ENCODE data around the gene BSX. TPM values are rescaled to one million over a fixed set of nuclear protein-coding genes. Genes with fewer than 3 reads are reported as not detected.
A peak's percentile ranks its signal among the peaks of the same experiment; 100 is the strongest.

BSX gene
- total and polyA plus RNA-seq, 2 experiments from 2014 or later = not detected

- Histone ChIP-seq H4K20me1 (ENCODE audit: insufficient read depth, poor library complexity, severe bottlenecking) (no peaks in the 10 kb centered on the region), H3K79me2 (no peaks in the 10 kb centered on the region), H3K27me3 (peaks cover 89% of the 10 kb centered on the region), H2AFZ (peak overlapping the region; percentile 31), H3K27ac (no peak overlapping the region), H3K9me2 (replicated peaks; ENCODE audit: insufficient read depth) (no peaks in the 10 kb centered on the region), H3K4me3 (no peak overlapping the region), H3K4me2 (peak overlapping the region; percentile 77), H3K9me3 (ENCODE audit: low read depth) (no peaks in the 10 kb centered on the region), H3K36me3 (replicated peaks; ENCODE audit: insufficient read depth, low read depth) (no peaks in the 10 kb centered on the region), H3K4me1 (ENCODE audit: insufficient read depth) (peaks cover 3% of the 10 kb centered on the region)
- 17% methylated on average over 21 of the region's 21 CpGs for WGBS (ENCODE audit: low lambda C conversion rate, missing lambda C conversion rate)
- no peak for DNase-seq (ENCODE audit: low spot score)
- TF ChIP-seq EZH2 (IDR thresholded peaks at IDR 0.05; ENCODE audit: borderline replicate concordance) (no peak), EZH2phosphoT487 (IDR thresholded peaks at IDR 0.05; ENCODE audit: low read depth, severe bottlenecking, unreplicated experiment) (no peak), CTCF (IDR thresholded peaks at IDR 0.05; ENCODE audit: poor library complexity) (no peak)
Measured at GRCh38 chr11:122976061-122976733, 5.4 kb downstream of the BSX start.

- no peaks in the 10 kb centered on the region for H3K36me3 ChIP-seq (replicated peaks; ENCODE audit: insufficient read depth, low read depth)
- WGBS (ENCODE audit: low lambda C conversion rate, missing lambda C conversion rate) = 77% methylated on average over 4 of the region's 4 CpGs
- H3K79me2 ChIP-seq = no peaks in the 10 kb centered on the region
- no peaks in the 10 kb centered on the region for H4K20me1 ChIP-seq (ENCODE audit: insufficient read depth, poor library complexity, severe bottlenecking)
- H3K27ac ChIP-seq = no peak overlapping the region
- H3K4me1 ChIP-seq (ENCODE audit: insufficient read depth) = no peaks in the 10 kb centered on the region
- TF ChIP-seq EZH2 (IDR thresholded peaks at IDR 0.05; ENCODE audit: borderline replicate concordance) (no peak), CTCF (IDR thresholded peaks at IDR 0.05; ENCODE audit: poor library complexity) (no peak), EZH2phosphoT487 (IDR thresholded peaks at IDR 0.05; ENCODE audit: low read depth, severe bottlenecking, unreplicated experiment) (no peak)
- DNase-seq (ENCODE audit: low spot score) = no peak
- no peak overlapping the region for H3K4me2 ChIP-seq
- H2AFZ ChIP-seq = no peak overlapping the region
- H3K9me3 ChIP-seq (ENCODE audit: low read depth) = no peaks in the 10 kb centered on the region
- no peak overlapping the region for H3K4me3 ChIP-seq
- H3K9me2 ChIP-seq (replicated peaks; ENCODE audit: insufficient read depth) = no peaks in the 10 kb centered on the region
- H3K27me3 ChIP-seq = peaks cover 40% of the 10 kb centered on the region
Measured at GRCh38 chr11:122963961-122964360, 17.7 kb downstream of the BSX start.

GRCh38 chr11:122954455-122954854 lies 27.2 kb downstream of the BSX start:
- 79% methylated on average over 4 of the region's 4 CpGs for WGBS (ENCODE audit: low lambda C conversion rate, missing lambda C conversion rate)
- H3K4me2 ChIP-seq = no peak overlapping the region
- no peak for DNase-seq (ENCODE audit: low spot score)

More at GRCh38 chr11:122954455-122954854, 27.2 kb downstream of the BSX start:
- Histone ChIP-seq H3K36me3 (replicated peaks; ENCODE audit: insufficient read depth, low read depth) (no peaks in the 10 kb centered on the region), H2AFZ (no peak overlapping the region), H3K79me2 (no peaks in the 10 kb centered on the region), H3K4me1 (ENCODE audit: insufficient read depth) (no peaks in the 10 kb centered on the region), H4K20me1 (ENCODE audit: insufficient read depth, poor library complexity, severe bottlenecking) (no peaks in the 10 kb centered on the region), H3K27me3 (no peaks in the 10 kb centered on the region), H3K9me2 (replicated peaks; ENCODE audit: insufficient read depth) (no peaks in the 10 kb centered on the region), H3K4me3 (no peak overlapping the region), H3K9me3 (ENCODE audit: low read depth) (no peaks in the 10 kb centered on the region), H3K27ac (no peak overlapping the region)
- TF ChIP-seq CTCF (IDR thresholded peaks at IDR 0.05; ENCODE audit: poor library complexity) (no peak), EZH2phosphoT487 (IDR thresholded peaks at IDR 0.05; ENCODE audit: low read depth, severe bottlenecking, unreplicated experiment) (no peak), EZH2 (IDR thresholded peaks at IDR 0.05; ENCODE audit: borderline replicate concordance) (no peak)

Measured in hepatocyte (in vitro differentiated cells).